Uterus (tissue), 4 donors: ENCODE results near the gene TLE3. TPM values are rescaled to one million over a fixed set of nuclear protein-coding genes. Genes with fewer than 3 reads are reported as not detected.

ENCODE experiments used
- DNase-seq, 2 donors: peaks; one replicate each; pipeline ENCODE4 v3.0.0-alpha.2; 2019 to 2020
- H3K27ac ChIP-seq, 2 donors: fragments of 200-600 bp; sonication (generic); 1 replicate in 1 of 2; 2 replicates in 1 of 2; pipeline ENCODE4 v1.5.1; 2016 to 2018
- H3K27me3 ChIP-seq, 2 donors: fragments of 200-600 bp; sonication (generic); one replicate each; pipeline ENCODE4 v1.5.1; 2018 to 2019; ENCODE audit warnings: control low read depth in 1 of 2
- H3K36me3 ChIP-seq, 2 donors: fragments of 200-600 bp; sonication (generic); one replicate each; pipeline ENCODE4 v1.5.1; 2019; ENCODE audit warnings: control low read depth in 1 of 2
- H3K4me1 ChIP-seq, 2 donors: fragments of 200-600 bp; sonication (generic); one replicate each; pipeline ENCODE4 v1.5.1; 2018 to 2019; ENCODE audit warnings: control low read depth in 1 of 2
- H3K4me3 ChIP-seq, 2 donors: fragments of 200-600 bp; sonication (generic); 1 replicate in 1 of 2; 2 replicates in 1 of 2; pipeline ENCODE4 v1.5.1; 2018 to 2019; ENCODE audit warnings: mild to moderate bottlenecking in 1 of 2
- H3K9me3 ChIP-seq, 2 donors: fragments of 200-600 bp; sonication (generic); one replicate each; pipeline ENCODE4 v1.5.1; 2019; ENCODE audit warnings: control low read depth in 1 of 2
- POLR2A ChIP-seq, 2 donors: fragments of 450-650 bp; IDR thresholded peaks; one replicate each; pipeline ENCODE4 v1.6.1; 2016; ENCODE audit warnings: antibody characterized with exemption in 2 of 2, mild to moderate bottlenecking in 1 of 2, moderate library complexity in 1 of 2
- intact Hi-C: fragments of 100-400 bp; cut with DNase I; formaldehyde crosslinking; loops from one replicate; pipeline ENCODE4 v1.15.1; 2023; ENCODE audit warnings: low total_unique reads
- total RNA-seq, 4 donors: library from RNA; depleted of rRNA in 3 of 4; stranded (reverse); fragments of >200 nt in 3 of 4; gene quantifications; one replicate each; pipeline versions ENCODE4 v1.1.0 to v1.2.4, GENCODE V29; 2014 to 2023
- TF ChIP-seq, protein P1 (sequence below), 4 experiments: fragments of 200-600 bp in 2 of 4; fragments of 450-650 bp in 2 of 4; sonication (generic) in 2 of 4; IDR thresholded peaks; one replicate each; pipeline ENCODE4 v1.5.1; 2016 to 2019; ENCODE audit warnings: antibody characterized with exemption in 4 of 4, mild to moderate bottlenecking in 2 of 4, moderate library complexity in 1 of 4
- donor health status: DM: yes; HTN: yes; CAD: no.

The TLE3 gene
- total RNA-seq, 4 donors from 2014 or later, result 7.4 to 244 (median 49.4) TPM

DNA sequence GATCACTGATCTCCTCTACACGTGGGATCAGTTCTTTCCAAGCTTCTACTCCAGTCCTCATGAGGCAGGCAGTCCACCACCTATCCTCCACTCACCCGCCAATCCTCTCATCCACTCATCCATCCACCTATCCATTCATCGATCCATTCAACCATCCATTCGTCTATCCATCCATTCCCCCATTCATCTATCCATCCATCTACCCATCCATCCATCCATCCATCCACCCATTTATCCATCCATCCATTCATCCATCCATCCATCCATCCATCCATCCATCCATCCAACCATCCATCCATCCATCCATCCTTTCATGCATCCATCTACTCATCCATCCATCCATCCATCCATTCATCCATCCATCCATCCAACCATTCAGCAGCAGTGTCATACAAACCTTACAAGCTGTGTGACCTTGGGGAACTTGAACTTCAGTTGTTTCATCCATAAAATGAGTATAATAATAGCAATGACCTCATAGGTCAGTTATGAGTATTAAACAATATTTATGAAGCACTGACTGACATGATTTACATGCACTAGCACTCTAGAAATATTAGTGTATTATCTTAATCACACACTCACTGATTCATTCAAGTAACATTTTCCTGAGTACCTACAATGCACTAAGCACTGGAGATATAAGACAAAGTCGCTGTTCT lies 55.0 kb downstream of the TLE3 start:
- intact Hi-C loops, result no loop called here
- no peaks in the 10 kb centered on the region for H3K9me3 ChIP-seq
- no peaks in the 10 kb centered on the region for H3K36me3 ChIP-seq
- H3K27ac ChIP-seq, result no peak overlapping the region
- no peaks in the 10 kb centered on the region for H3K27me3 ChIP-seq
- no peak for TF ChIP-seq POLR2A (IDR thresholded peaks at IDR 0.05)
- H3K4me3 ChIP-seq, result no peak overlapping the region
- DNase-seq, result no peak
- no peaks in the 10 kb centered on the region for H3K4me1 ChIP-seq

DNA sequence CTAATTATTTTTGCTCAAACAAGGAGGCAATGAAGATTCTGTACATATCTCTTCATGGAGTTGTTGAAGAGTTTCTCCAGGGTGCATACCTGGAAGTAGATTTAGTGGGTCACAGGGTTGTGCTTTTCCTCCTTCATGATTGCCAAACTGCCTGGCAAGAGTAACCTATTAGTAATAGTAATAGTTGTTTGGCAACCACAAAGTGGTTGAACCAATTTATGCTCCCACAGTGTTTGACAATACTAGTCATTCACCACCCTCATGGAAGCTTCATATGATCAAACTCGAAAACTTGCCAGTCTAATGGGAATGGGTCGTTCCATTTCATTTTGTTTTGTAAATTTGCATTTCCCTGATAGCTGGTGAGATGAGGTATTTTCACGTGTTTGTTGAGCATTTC lies 57.8 kb downstream of the TLE3 start:
- TF ChIP-seq, protein P1, sequence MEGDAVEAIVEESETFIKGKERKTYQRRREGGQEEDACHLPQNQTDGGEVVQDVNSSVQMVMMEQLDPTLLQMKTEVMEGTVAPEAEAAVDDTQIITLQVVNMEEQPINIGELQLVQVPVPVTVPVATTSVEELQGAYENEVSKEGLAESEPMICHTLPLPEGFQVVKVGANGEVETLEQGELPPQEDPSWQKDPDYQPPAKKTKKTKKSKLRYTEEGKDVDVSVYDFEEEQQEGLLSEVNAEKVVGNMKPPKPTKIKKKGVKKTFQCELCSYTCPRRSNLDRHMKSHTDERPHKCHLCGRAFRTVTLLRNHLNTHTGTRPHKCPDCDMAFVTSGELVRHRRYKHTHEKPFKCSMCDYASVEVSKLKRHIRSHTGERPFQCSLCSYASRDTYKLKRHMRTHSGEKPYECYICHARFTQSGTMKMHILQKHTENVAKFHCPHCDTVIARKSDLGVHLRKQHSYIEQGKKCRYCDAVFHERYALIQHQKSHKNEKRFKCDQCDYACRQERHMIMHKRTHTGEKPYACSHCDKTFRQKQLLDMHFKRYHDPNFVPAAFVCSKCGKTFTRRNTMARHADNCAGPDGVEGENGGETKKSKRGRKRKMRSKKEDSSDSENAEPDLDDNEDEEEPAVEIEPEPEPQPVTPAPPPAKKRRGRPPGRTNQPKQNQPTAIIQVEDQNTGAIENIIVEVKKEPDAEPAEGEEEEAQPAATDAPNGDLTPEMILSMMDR (IDR thresholded peaks at IDR 0.05), result no peak
- no peak for TF ChIP-seq POLR2A (IDR thresholded peaks at IDR 0.05)
- H3K4me3 ChIP-seq, result no peak overlapping the region
- no peaks in the 10 kb centered on the region for H3K4me1 ChIP-seq
- no peak for DNase-seq
- H3K27me3 ChIP-seq, result no peaks in the 10 kb centered on the region
- intact Hi-C loops, result no loop called here
- no peak overlapping the region for H3K27ac ChIP-seq
- no peaks in the 10 kb centered on the region for H3K9me3 ChIP-seq
- no peaks in the 10 kb centered on the region for H3K36me3 ChIP-seq

DNA sequence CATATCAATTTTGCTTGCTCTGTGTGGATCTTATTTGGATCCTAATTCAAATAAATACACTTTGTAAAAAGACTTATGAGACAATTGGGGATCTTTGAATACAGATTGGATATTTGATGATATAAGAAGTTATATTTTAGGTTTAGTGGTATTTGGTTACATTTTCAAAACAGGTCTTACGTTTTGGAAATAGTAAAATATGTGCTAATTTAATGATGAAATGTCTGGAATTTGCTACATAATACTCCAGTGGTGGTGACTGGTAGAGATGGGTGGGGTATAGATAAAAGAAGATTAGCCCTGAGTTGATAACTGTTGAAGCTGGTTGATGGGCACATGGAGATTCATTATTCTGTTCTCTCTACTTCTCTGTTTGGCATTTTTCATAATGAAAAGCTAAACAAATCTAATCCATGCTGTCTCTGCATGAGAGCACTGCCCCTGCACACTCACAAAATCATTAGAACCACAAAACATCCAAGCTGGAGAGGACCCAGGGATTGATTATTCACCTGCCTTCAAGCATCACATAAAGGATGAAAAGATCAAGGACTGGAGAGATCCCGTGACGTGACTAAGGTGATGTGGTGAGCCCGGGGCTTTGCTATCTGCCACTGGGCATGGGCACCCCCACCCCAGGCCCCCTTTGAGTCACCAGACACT lies 58.9 kb downstream of the TLE3 start:
- TF ChIP-seq POLR2A (IDR thresholded peaks at IDR 0.05), result no peak
- TF ChIP-seq, protein P1 (IDR thresholded peaks at IDR 0.05), result no peak
- H3K9me3 ChIP-seq, result no peaks in the 10 kb centered on the region
- intact Hi-C loops, result no loop called here
- no peaks in the 10 kb centered on the region for H3K4me1 ChIP-seq
- no peaks in the 10 kb centered on the region for H3K27me3 ChIP-seq
- no peak for DNase-seq
- H3K27ac ChIP-seq, result no peak overlapping the region
- H3K36me3 ChIP-seq, result no peaks in the 10 kb centered on the region
- no peak overlapping the region for H3K4me3 ChIP-seq

DNA sequence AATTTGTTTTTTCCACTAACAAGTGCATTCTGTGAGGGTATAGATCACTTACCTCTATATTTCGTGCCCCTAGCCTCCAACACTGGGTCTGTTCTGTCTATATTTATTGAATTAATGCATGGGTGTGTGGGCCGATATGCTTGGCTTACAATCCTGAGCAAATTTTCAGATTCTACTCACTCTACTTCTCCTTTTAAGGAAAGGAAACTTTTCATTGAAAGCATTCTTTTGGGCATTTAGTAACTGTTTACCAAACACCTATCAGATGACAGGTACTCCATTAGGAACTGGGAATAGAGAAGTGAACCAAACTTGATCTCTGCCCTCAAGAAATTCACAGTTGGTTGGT lies 60.5 kb downstream of the TLE3 start:
- DNase-seq, result no peak
- Histone ChIP-seq H3K4me1 (peaks cover 0 to 7% of the 10 kb centered on the region in 2 donors), H3K27me3 (no peaks in the 10 kb centered on the region), H3K9me3 (no peaks in the 10 kb centered on the region), H3K36me3 (no peaks in the 10 kb centered on the region), H3K4me3 (no peak overlapping the region), H3K27ac (no peak overlapping the region)
- intact Hi-C loops, result no loop called here
- TF ChIP-seq, protein P1 (IDR thresholded peaks at IDR 0.05), result no peak
- TF ChIP-seq POLR2A (IDR thresholded peaks at IDR 0.05), result no peak

DNA sequence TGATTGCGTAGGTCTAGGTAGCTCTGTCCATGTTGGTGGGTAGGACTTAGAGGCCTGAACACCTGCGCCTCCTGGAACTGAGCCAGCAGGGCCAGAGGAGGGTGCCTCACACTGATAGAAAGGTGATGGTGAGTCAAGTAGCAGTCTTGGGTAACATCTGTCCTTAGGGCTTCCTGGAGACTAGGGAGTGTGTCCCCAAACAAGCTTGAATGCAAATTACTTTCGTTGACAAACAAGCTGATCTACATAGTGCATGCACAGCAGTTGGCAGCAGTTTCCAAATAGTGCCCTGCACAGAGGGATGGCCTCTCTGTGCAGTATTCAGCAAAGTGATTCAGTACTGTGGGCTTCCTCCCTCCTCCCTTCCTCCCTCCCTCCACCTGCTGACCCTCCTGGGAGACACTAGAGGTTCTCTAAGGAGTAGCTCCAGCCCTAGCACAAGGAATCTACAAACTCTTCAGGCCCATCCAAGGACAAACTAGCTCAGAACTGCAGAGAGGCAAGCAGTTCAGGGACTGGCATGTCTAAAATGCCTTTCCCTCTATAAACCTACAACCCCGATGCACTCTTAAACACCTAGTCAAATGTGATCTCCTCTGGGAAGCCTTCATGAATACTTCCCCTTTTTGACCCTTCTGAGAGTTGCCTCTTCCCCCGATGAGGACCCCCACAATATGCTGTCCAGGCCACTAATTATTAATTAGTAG lies 61.0 kb downstream of the TLE3 start:
- no peaks in the 10 kb centered on the region for H3K36me3 ChIP-seq
- no peaks in the 10 kb centered on the region for H3K27me3 ChIP-seq
- H3K9me3 ChIP-seq, result no peaks in the 10 kb centered on the region
- peaks cover 0 to 7% of the 10 kb centered on the region in 2 donors for H3K4me1 ChIP-seq
- no peak for DNase-seq
- intact Hi-C loops, result no loop called here
- H3K27ac ChIP-seq, result no peak overlapping the region
- no peak overlapping the region for H3K4me3 ChIP-seq
- TF ChIP-seq, protein P1 (IDR thresholded peaks at IDR 0.05), result no peak
- no peak for TF ChIP-seq POLR2A (IDR thresholded peaks at IDR 0.05)
